Caco-2 (cell line): ENCODE results near the gene PLCH1. TPM values are rescaled to one million over a fixed set of nuclear protein-coding genes. Genes with fewer than 3 reads are reported as not detected.

Experiments
- BruUV-seq: library from RNA; stranded (reverse); fragments of 400-500 nt; replicated peaks from 2 replicates; lab custom pipeline; 2021; lab: Mats Ljungman, UMichigan
- CTCF ChIA-PET: fragments of 300-600 bp; sonication (Branson Sonifier 250); formaldehyde crosslinking; loops from one replicate; lab custom pipeline; 2022; ENCODE audit warnings: antibody characterized with exemption; lab: Charles Lee
- POLR2A ChIA-PET: fragments of 300-600 bp; sonication (Branson Sonifier 250); formaldehyde crosslinking; loops from one replicate; lab custom pipeline; 2022; ENCODE audit warnings: antibody characterized with exemption; lab: Charles Lee
- DNase-seq, 2 experiments: peaks; one replicate each; pipeline versions ENCODE4 v3.0.0 to v3.0.0-alpha.2; 2020 to 2022
- H3K27me3 ChIP-seq: replicated peaks from 2 replicates; pipeline ENCODE4 v1.6.0; 2011; ENCODE audit warnings: low read length; ENCODE audit not compliant: control insufficient read depth, insufficient read depth
- H3K36me3 ChIP-seq: 2 replicates; pipeline ENCODE4 v1.5.1; 2011; ENCODE audit warnings: low read length; ENCODE audit not compliant: control insufficient read depth, insufficient read depth
- H3K4me1 ChIP-seq: fragments of 250-450 bp; sonication (Bioruptor Pico); 2 replicates; pipeline ENCODE4 v1.5.1; 2020; ENCODE audit warnings: mild to moderate bottlenecking
- H3K4me3 ChIP-seq: 2 replicates; pipeline ENCODE4 v1.5.1; 2011; ENCODE audit warnings: low read depth, mild to moderate bottlenecking, control low read depth, low read length
- H3K9me3 ChIP-seq: fragments of 250-450 bp; sonication (Bioruptor Pico); 2 replicates; pipeline ENCODE4 v1.5.1; 2020; ENCODE audit warnings: mild to moderate bottlenecking, moderate library complexity
- H3K27ac Mint-ChIP-seq: one replicate; pipeline ENCODE4 v1.8.0; 2022; ENCODE audit warnings: mixed read lengths; ENCODE audit not compliant: unreplicated experiment
- H3K27me3 Mint-ChIP-seq: one replicate; pipeline ENCODE4 v1.8.0; 2022; ENCODE audit warnings: mixed read lengths; ENCODE audit not compliant: insufficient read depth, unreplicated experiment
- H3K36me3 Mint-ChIP-seq: one replicate; pipeline ENCODE4 v1.8.0; 2022; ENCODE audit warnings: mild to moderate bottlenecking, mixed read lengths; ENCODE audit not compliant: insufficient read depth, unreplicated experiment
- H3K4me1 Mint-ChIP-seq: one replicate; pipeline ENCODE4 v1.8.0; 2022; ENCODE audit warnings: low read depth, mixed read lengths; ENCODE audit not compliant: unreplicated experiment
- H3K4me3 Mint-ChIP-seq: one replicate; pipeline ENCODE4 v1.8.0; 2022; ENCODE audit warnings: mild to moderate bottlenecking, moderate library complexity, mixed read lengths; ENCODE audit not compliant: unreplicated experiment
- H3K9me3 Mint-ChIP-seq: one replicate; pipeline ENCODE4 v1.8.0; 2022; ENCODE audit warnings: mixed read lengths; ENCODE audit not compliant: unreplicated experiment
- intact Hi-C: fragments of 100-400 bp; cut with micrococcal nuclease; formaldehyde crosslinking; loops from one replicate; pipeline ENCODE4 v1.10.0; 2022; ENCODE audit not compliant: unreplicated experiment
- total RNA-seq: library from RNA; stranded (reverse); gene quantifications from 2 replicates; pipeline ENCODE4 v1.2.3, GENCODE V29; 2022
- TF ChIP-seq, protein P1 (sequence below), 2 experiments: fragments of 200-600 bp in 1 of 2; IDR thresholded peaks; 1 replicate in 1 of 2; 2 replicates in 1 of 2; pipeline versions ENCODE4 v1.5.1 to v1.8.0; 2011 to 2022; ENCODE audit warnings: antibody characterized with exemption in 1 of 2, control low read depth in 1 of 2, inconsistent platforms in 1 of 2, low read depth in 1 of 2, low read length in 1 of 2, mild to moderate bottlenecking in 1 of 2, moderate library complexity in 1 of 2; ENCODE audit not compliant: insufficient read depth in 1 of 2, severe bottlenecking in 1 of 2, unreplicated experiment in 1 of 2

PLCH1 gene
- total RNA-seq, 1 experiment from 2014 or later: 3.1 TPM

DNA sequence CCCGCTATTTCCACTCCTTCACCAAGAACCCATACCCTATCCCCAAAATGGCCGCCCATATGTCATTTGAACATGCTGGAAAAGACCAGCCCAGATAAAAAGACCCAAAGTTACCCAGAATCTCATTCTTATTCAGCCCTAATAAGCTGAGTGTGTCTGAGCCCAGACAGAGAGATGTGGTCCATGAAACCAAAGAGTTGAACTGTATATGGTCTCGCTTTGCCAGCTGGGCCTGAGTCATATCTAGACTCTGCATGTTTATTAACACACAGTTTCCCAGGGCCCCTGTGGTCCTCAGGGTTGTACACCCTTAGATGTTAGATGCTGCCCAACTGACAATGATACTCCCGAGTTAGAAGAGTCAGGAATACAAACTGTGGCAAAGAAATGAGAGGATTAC is 249.5 kb downstream of the PLCH1 start:
- H3K36me3 ChIP-seq: no peaks in the 10 kb centered on the region
- Mint-ChIP-seq H3K9me3 (no peaks in the 10 kb centered on the region), H3K27me3 (no peaks in the 10 kb centered on the region), H3K4me1 (no peaks in the 10 kb centered on the region), H3K36me3 (no peaks in the 10 kb centered on the region), H3K4me3 (no peak overlapping the region), H3K27ac (no peak overlapping the region)
- intact Hi-C loops: no loop called here
- TF ChIP-seq, protein P1, sequence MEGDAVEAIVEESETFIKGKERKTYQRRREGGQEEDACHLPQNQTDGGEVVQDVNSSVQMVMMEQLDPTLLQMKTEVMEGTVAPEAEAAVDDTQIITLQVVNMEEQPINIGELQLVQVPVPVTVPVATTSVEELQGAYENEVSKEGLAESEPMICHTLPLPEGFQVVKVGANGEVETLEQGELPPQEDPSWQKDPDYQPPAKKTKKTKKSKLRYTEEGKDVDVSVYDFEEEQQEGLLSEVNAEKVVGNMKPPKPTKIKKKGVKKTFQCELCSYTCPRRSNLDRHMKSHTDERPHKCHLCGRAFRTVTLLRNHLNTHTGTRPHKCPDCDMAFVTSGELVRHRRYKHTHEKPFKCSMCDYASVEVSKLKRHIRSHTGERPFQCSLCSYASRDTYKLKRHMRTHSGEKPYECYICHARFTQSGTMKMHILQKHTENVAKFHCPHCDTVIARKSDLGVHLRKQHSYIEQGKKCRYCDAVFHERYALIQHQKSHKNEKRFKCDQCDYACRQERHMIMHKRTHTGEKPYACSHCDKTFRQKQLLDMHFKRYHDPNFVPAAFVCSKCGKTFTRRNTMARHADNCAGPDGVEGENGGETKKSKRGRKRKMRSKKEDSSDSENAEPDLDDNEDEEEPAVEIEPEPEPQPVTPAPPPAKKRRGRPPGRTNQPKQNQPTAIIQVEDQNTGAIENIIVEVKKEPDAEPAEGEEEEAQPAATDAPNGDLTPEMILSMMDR (IDR thresholded peaks at IDR 0.05; ENCODE audit: insufficient read depth in 1 of 2, low read depth in 1 of 2, low read length in 1 of 2, severe bottlenecking in 1 of 2, unreplicated experiment in 1 of 2): no peak
- H3K4me3 ChIP-seq: no peak overlapping the region
- no peak for DNase-seq
- no peaks in the 10 kb centered on the region for H3K27me3 ChIP-seq
- BruUV-seq: no TSS peak
- no peaks in the 10 kb centered on the region for H3K4me1 ChIP-seq
- no peaks in the 10 kb centered on the region for H3K9me3 ChIP-seq
- ChIA-PET CTCF (no interaction called here), POLR2A (no interaction called here)

DNA sequence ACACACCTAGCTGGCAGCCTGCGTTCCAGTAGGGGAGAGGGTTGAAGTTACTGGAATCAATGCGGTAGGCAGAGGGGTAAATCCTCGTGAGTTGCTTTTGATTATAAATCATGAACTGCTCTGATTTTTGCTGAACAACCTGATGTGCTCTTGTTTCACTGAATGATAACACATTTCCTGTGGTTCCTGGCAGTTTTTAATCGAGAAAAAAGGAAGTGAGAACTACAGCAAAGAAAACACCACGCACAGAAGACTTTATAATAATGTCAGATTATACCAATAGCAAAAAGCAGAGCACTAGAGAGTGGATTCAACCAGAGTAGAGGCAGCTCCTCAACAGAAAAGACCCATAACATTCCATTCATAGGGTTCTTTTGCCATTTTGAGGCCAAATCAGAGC is 250.5 kb downstream of the PLCH1 start:
- H3K27me3 ChIP-seq: no peaks in the 10 kb centered on the region
- no peaks in the 10 kb centered on the region for H3K36me3 Mint-ChIP-seq
- no peaks in the 10 kb centered on the region for H3K36me3 ChIP-seq
- H3K4me1 ChIP-seq: no peaks in the 10 kb centered on the region
- no peaks in the 10 kb centered on the region for H3K27me3 Mint-ChIP-seq
- H3K9me3 ChIP-seq: no peaks in the 10 kb centered on the region
- no peak overlapping the region for H3K4me3 ChIP-seq
- H3K9me3 Mint-ChIP-seq: no peaks in the 10 kb centered on the region
- H3K27ac Mint-ChIP-seq: no peak overlapping the region
- ChIA-PET POLR2A (no interaction called here), CTCF (no interaction called here)
- DNase-seq: no peak
- no TSS peak for BruUV-seq
- no peak overlapping the region for H3K4me3 Mint-ChIP-seq
- intact Hi-C loops: no loop called here
- H3K4me1 Mint-ChIP-seq: no peaks in the 10 kb centered on the region
- TF ChIP-seq, protein P1 (IDR thresholded peaks at IDR 0.05; ENCODE audit: insufficient read depth in 1 of 2, low read depth in 1 of 2, low read length in 1 of 2, severe bottlenecking in 1 of 2, unreplicated experiment in 1 of 2): no peak

- TF ChIP-seq, protein P1 (IDR thresholded peaks at IDR 0.05; ENCODE audit: insufficient read depth in 1 of 2, low read depth in 1 of 2, low read length in 1 of 2, severe bottlenecking in 1 of 2, unreplicated experiment in 1 of 2): no peak
- H3K27me3 ChIP-seq: no peaks in the 10 kb centered on the region
- no peak for DNase-seq
- Mint-ChIP-seq H3K27ac (no peak overlapping the region), H3K27me3 (no peaks in the 10 kb centered on the region), H3K9me3 (no peaks in the 10 kb centered on the region), H3K4me3 (no peak overlapping the region), H3K36me3 (no peaks in the 10 kb centered on the region), H3K4me1 (no peaks in the 10 kb centered on the region)
- no TSS peak for BruUV-seq
- ChIA-PET CTCF (no interaction called here), POLR2A (no interaction called here)
- no peaks in the 10 kb centered on the region for H3K9me3 ChIP-seq
- intact Hi-C loops: no loop called here
- no peak overlapping the region for H3K4me3 ChIP-seq
- H3K4me1 ChIP-seq: no peaks in the 10 kb centered on the region
- H3K36me3 ChIP-seq: no peaks in the 10 kb centered on the region
Measured at GRCh38 chr3:155492841-155493240, 252.0 kb downstream of the PLCH1 start.
